HG02885 (cell line): ENCODE results near the gene KAT2B.
A peak's percentile ranks its signal among the peaks of the same experiment; 100 is the strongest.

ENCODE experiments used
- ATAC-seq: cut with Tn5 transposase; IDR thresholded peaks from one replicate; pipeline ENCODE4 v1.9.1; 2021; ENCODE audit warnings: mild to moderate bottlenecking; ENCODE audit not compliant: unreplicated experiment, poor library complexity

KAT2B gene

GRCh38 chr3:20083953-20084352 is 43.7 kb downstream of the KAT2B start:
- ATAC-seq, result no peak

- ATAC-seq, result no peak
Observed at GRCh38 chr3:20091331-20092047, 51.2 kb downstream of the KAT2B start.

GRCh38 chr3:20095470-20095869 is 55.2 kb downstream of the KAT2B start:
- ATAC-seq, result no peak

GRCh38 chr3:20096135-20096685 is 56.0 kb downstream of the KAT2B start:
- no peak for ATAC-seq

- no peak for ATAC-seq
Observed at GRCh38 chr3:20097015-20097414, 56.8 kb downstream of the KAT2B start.

- no peak for ATAC-seq
Observed at GRCh38 chr3:20099060-20099459, 58.8 kb downstream of the KAT2B start.

- ATAC-seq, result no peak
Observed at GRCh38 chr3:20100151-20100550, 59.9 kb downstream of the KAT2B start.

GRCh38 chr3:20101041-20101440 is 60.8 kb downstream of the KAT2B start:
- ATAC-seq, result no peak

- peak; percentile 15 for ATAC-seq
Observed at GRCh38 chr3:20103731-20104130, 63.5 kb downstream of the KAT2B start.

- peak; percentile 62 for ATAC-seq
Observed at GRCh38 chr3:20104167-20104661, 64.0 kb downstream of the KAT2B start.

- no peak for ATAC-seq
Observed at GRCh38 chr3:20105513-20106280, 65.5 kb downstream of the KAT2B start.

- no peak for ATAC-seq
Observed at GRCh38 chr3:20107722-20108121, 67.5 kb downstream of the KAT2B start.

GRCh38 chr3:20108869-20109268 is 68.6 kb downstream of the KAT2B start:
- ATAC-seq, result no peak

GRCh38 chr3:20110826-20111225 is 70.6 kb downstream of the KAT2B start:
- no peak for ATAC-seq

- no peak for ATAC-seq
Observed at GRCh38 chr3:20111836-20112235, 71.6 kb downstream of the KAT2B start.

GRCh38 chr3:20121088-20121487 is 80.8 kb downstream of the KAT2B start:
- no peak for ATAC-seq

- no peak for ATAC-seq
Observed at GRCh38 chr3:20123131-20123652, 82.9 kb downstream of the KAT2B start.

- no peak for ATAC-seq
Observed at GRCh38 chr3:20125289-20125688, 85.0 kb downstream of the KAT2B start.

- ATAC-seq, result peak; percentile 100
Observed at GRCh38 chr3:20125897-20126296, 85.7 kb downstream of the KAT2B start.

- no peak for ATAC-seq
Observed at GRCh38 chr3:20128358-20128757, 88.1 kb downstream of the KAT2B start.

- no peak for ATAC-seq
Observed at GRCh38 chr3:20130106-20130505, 89.9 kb downstream of the KAT2B start.
